SK-N-SH treated with all-trans-retinoic acid at 6 μM for 48 hours (cell line): ENCODE measurements around the gene SGF29.

ENCODE experiments used
- ARNTL ChIP-seq: fragments of 450-650 bp; formaldehyde crosslinking; IDR thresholded peaks from 2 replicates; pipeline ENCODE4 v1.5.0; 2020; ENCODE audit warnings: low read depth, mild to moderate bottlenecking, moderate library complexity, borderline replicate concordance
- BACH2 ChIP-seq: fragments of 250-450 bp; sonication (Bioruptor Pico); IDR thresholded peaks from 2 replicates; pipeline ENCODE4 v1.9.0; 2021; ENCODE audit warnings: mild to moderate bottlenecking, borderline replicate concordance
- GLIS3 ChIP-seq: fragments of 250-450 bp; sonication (Bioruptor Pico); IDR thresholded peaks from 2 replicates; pipeline ENCODE4 v1.5.0; 2020; ENCODE audit warnings: mild to moderate bottlenecking, moderate library complexity
- ISL1 ChIP-seq: fragments of 250-450 bp; sonication (Bioruptor Pico); IDR thresholded peaks from 2 replicates; pipeline ENCODE4 v2.1.2; 2022; ENCODE audit warnings: mild to moderate bottlenecking, moderate library complexity
- OSR1 ChIP-seq: fragments of 250-450 bp; sonication (Bioruptor Pico); IDR thresholded peaks from 2 replicates; pipeline ENCODE4 v1.8.0; 2022; ENCODE audit warnings: moderate library complexity, mild to moderate bottlenecking, inconsistent platforms
- PATZ1 ChIP-seq: fragments of 250-450 bp; sonication (Bioruptor Pico); IDR thresholded peaks from 2 replicates; pipeline ENCODE4 v1.8.0; 2020; ENCODE audit warnings: mild to moderate bottlenecking, moderate library complexity, borderline replicate concordance
- RARB ChIP-seq: fragments of 250-450 bp; sonication (Bioruptor Pico); IDR thresholded peaks from 2 replicates; pipeline ENCODE4 v1.8.0; 2021; ENCODE audit warnings: mild to moderate bottlenecking, moderate library complexity
- SNAI2 ChIP-seq: fragments of 250-450 bp; sonication (Bioruptor Pico); IDR thresholded peaks from 2 replicates; pipeline ENCODE4 v1.5.0; 2020; ENCODE audit warnings: mild to moderate bottlenecking, moderate library complexity
- TCF4 ChIP-seq: fragments of 250-450 bp; sonication (Bioruptor Pico); IDR thresholded peaks from 2 replicates; pipeline ENCODE4 v1.8.0; 2021; ENCODE audit warnings: mild to moderate bottlenecking, moderate library complexity, borderline replicate concordance
- ZC3H10 ChIP-seq: fragments of 250-450 bp; sonication (Bioruptor Pico); IDR thresholded peaks from 2 replicates; pipeline ENCODE4 v1.5.1; 2021; ENCODE audit warnings: mild to moderate bottlenecking, moderate library complexity
- ZFP3 ChIP-seq: fragments of 250-450 bp; sonication (Bioruptor Pico); IDR thresholded peaks from 2 replicates; pipeline ENCODE4 v1.5.0; 2020; ENCODE audit warnings: mild to moderate bottlenecking, moderate library complexity
- TF ChIP-seq, protein P1 (sequence below): fragments of 250-450 bp; sonication (Bioruptor Pico); IDR thresholded peaks from 2 replicates; pipeline ENCODE4 v1.8.0; 2021; ENCODE audit warnings: low read depth, mild to moderate bottlenecking, moderate library complexity, borderline replicate concordance
- TF ChIP-seq, protein P2 (sequence below): fragments of 250-450 bp; sonication (Bioruptor Pico); IDR thresholded peaks from 2 replicates; pipeline ENCODE4 v1.5.1; 2021; ENCODE audit warnings: mild to moderate bottlenecking, moderate library complexity

DNA sequence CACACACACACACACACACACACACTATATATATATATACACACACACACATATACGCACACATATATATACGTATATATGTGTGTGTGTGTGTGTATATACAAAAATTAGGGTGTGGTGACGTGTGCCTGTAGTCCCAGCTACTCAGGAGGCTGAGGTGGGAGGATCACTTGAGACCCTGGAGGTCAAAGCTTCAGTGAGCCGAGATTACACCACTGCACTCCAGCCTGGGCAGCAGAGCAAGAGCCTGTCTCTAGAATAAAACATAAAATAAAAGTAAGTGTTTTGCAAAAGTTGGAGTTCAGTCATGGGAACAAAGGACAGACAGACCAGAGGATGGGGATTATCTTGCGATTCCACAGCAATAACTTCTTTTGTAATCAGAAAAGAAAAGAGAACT lies 25.7 kb upstream of the SGF29 start:
- TF ChIP-seq ISL1 (CRISPR knock-in tag) (no peak), ZC3H10 (CRISPR knock-in tag) (no peak), PATZ1 (CRISPR knock-in tag) (no peak), RARB (CRISPR knock-in tag) (no peak), GLIS3 (CRISPR knock-in tag) (no peak), TCF4 (CRISPR knock-in tag) (no peak), ARNTL (CRISPR knock-in tag) (no peak), BACH2 (CRISPR knock-in tag) (no peak), OSR1 (CRISPR knock-in tag) (no peak), ZFP3 (CRISPR knock-in tag) (no peak), SNAI2 (CRISPR knock-in tag) (no peak)
- TF ChIP-seq, protein P1, sequence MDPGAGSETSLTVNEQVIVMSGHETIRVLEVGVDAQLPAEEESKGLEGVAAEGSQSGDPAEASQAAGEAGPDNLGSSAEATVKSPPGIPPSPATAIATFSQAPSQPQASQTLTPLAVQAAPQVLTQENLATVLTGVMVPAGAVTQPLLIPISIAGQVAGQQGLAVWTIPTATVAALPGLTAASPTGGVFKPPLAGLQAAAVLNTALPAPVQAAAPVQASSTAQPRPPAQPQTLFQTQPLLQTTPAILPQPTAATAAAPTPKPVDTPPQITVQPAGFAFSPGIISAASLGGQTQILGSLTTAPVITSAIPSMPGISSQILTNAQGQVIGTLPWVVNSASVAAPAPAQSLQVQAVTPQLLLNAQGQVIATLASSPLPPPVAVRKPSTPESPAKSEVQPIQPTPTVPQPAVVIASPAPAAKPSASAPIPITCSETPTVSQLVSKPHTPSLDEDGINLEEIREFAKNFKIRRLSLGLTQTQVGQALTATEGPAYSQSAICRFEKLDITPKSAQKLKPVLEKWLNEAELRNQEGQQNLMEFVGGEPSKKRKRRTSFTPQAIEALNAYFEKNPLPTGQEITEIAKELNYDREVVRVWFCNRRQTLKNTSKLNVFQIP (CRISPR knock-in tag) = no peak
- TF ChIP-seq, protein P2, sequence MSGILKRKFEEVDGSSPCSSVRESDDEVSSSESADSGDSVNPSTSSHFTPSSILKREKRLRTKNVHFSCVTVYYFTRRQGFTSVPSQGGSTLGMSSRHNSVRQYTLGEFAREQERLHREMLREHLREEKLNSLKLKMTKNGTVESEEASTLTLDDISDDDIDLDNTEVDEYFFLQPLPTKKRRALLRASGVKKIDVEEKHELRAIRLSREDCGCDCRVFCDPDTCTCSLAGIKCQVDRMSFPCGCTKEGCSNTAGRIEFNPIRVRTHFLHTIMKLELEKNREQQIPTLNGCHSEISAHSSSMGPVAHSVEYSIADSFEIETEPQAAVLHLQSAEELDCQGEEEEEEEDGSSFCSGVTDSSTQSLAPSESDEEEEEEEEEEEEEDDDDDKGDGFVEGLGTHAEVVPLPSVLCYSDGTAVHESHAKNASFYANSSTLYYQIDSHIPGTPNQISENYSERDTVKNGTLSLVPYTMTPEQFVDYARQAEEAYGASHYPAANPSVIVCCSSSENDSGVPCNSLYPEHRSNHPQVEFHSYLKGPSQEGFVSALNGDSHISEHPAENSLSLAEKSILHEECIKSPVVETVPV (CRISPR knock-in tag) = no peak
